GM10266 (cell line): ENCODE data around the gene MIA.
A peak's percentile ranks its signal among the peaks of the same experiment; 100 is the strongest.

ENCODE experiments used
- DNase-seq: peaks from one replicate; pipeline ENCODE4 v3.0.0; 2012; ENCODE audit errors: extremely low spot score
- TF ChIP-seq, protein P1 (sequence below): IDR thresholded peaks from 2 replicates; pipeline ENCODE4 v1.5.1; 2012; ENCODE audit warnings: mild to moderate bottlenecking, low read depth; ENCODE audit not compliant: control insufficient read depth, insufficient read depth; ENCODE audit errors: missing control alignments

MIA gene

DNA sequence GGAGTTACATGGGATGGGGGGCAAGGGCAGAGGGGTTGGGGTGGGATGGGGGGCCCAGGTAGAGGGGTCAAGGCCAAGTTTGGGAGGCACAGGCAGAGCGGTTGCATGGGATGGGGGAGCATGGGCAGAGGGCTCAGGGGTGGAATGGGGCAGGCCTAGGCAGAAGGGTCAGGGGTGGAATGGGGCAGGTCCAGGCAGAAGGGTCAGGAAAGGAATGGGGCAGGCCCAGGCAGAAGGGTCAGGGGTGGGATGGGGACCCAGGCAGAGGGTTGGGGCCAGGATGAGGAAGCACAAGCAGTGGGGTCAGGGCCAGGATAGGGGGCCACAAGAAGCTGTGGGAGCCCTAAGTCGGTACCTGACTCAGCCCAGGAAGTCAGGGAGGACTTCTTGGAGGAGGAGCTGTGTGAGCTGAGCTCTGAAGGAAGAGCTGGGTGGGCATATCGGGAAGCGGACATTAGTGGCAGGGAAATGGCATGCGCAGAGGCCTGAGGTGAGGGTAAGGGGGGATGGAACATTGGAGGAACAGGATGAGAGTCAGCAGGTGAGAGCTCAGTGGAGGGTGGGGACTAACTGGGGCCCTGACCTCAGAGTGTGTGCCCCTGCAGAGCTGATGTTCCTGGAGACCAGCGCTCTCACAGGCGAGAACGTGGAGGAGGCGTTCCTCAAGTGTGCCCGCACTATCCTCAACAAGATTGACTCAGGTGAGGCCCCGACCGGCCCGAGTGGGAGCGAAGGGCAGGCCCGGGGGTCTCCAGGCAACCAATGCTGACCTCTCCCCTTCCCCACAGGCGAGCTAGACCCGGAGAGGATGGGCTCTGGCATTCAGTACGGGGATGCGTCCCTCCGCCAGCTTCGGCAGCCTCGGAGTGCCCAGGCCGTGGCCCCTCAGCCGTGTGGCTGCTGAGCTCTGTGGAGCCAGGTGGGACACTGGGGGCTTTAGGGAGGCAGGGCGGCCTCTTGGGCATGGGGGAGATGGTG, 11.0 kb downstream of the MIA start:
- DNase-seq: no peak

DNA sequence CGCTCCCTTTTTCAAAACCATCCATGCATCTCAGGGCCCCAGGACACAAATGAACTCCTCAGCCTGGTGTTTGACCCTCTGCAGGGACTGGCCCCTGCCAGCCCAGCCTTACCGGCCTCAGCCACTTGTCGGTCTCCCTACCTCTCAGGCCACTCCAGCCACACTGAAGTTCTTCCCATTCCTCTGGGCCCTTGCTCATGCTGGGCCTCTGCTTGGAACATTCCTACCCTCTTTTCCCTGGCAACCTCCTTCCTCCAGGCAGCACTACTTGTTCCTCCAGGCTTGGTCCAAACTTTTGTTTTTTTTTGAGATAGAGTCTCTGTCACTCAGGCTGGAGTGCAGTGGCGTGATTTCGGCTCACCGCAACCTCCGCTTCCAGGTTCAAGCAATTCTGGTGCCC, 16.0 kb downstream of the MIA start:
- DNase-seq: no peak
- TF ChIP-seq, protein P1, sequence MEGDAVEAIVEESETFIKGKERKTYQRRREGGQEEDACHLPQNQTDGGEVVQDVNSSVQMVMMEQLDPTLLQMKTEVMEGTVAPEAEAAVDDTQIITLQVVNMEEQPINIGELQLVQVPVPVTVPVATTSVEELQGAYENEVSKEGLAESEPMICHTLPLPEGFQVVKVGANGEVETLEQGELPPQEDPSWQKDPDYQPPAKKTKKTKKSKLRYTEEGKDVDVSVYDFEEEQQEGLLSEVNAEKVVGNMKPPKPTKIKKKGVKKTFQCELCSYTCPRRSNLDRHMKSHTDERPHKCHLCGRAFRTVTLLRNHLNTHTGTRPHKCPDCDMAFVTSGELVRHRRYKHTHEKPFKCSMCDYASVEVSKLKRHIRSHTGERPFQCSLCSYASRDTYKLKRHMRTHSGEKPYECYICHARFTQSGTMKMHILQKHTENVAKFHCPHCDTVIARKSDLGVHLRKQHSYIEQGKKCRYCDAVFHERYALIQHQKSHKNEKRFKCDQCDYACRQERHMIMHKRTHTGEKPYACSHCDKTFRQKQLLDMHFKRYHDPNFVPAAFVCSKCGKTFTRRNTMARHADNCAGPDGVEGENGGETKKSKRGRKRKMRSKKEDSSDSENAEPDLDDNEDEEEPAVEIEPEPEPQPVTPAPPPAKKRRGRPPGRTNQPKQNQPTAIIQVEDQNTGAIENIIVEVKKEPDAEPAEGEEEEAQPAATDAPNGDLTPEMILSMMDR: no peak

More for the DNA sequence above, 11.0 kb downstream of the MIA start:
- TF ChIP-seq, protein P1: no peak

GRCh38 chr19:40791996-40792395, 16.7 kb downstream of the MIA start:
- TF ChIP-seq, protein P1: no peak
- no peak for DNase-seq

DNA sequence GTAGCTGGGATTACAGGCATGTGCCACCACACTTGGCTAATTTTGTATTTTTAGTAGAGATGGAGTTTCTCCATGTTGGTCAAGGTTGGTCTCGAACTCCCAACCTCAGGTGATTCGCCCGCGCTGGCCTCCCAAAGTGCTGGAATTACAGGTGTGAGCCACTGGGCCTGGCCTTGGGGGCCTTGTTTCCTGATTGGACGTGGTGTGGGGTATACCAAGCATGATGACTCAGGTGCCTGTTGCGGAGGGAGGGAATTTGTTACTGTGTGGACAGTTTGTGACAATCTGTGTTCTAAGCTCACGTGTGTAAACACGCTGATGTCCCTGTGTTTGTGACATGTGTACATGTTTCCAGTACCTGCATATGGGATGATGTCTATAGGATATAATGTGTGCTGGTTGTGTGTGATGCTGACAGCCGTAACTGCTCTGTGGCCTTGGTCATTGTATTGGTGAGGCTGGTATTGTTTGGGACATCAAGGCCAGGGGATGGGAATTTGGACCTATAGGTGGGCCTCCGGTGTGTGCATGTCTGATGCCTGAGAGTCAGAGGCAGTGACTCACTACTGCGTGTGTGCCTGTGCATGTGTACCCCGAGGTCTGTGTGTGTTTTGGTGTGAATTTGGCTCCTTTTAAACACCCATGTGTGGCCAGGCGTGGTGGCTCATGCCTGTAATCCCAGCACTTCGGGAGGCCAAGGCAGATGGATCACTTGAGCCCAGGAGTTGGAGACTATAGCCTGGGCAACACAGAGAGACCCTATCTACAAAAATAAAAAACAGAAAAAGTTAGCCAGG, 22.0 kb downstream of the MIA start:
- no peak for DNase-seq
- TF ChIP-seq, protein P1: no peak

DNA sequence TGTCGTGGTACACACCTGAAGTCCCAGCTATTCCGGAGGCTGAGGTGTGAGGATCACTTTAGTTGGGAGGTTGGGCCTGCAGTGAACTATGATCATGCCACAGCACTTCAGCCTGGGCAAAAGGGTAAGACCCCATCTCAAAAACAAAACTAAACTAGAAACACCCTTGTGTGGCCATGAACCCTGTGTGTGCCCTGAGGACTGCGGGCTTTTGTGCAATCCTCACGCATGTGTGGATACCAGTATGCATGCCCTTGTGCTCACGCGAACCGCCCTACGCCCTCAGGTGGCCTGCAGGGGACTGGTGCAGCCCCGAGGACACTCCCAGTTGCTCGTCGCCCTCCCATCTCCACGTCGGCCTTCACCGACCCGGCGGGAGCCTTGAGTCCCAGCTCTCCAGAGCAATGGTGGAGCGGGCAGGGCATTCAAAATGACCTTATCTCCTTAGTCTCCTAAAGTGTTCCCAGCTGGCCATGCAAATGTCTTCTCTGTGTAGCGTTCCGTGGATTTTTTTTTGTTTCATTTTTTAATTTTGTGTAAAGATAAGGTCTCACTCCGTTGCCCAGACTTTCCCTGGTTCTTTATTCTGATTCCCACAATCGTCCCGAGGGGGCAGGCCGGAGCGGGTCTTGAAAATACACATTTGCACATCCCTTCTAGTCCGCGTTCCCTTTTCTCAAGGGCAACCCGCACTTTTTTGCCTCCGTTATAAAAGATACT, 22.8 kb downstream of the MIA start:
- TF ChIP-seq, protein P1: peak; percentile 52
- DNase-seq: peak; percentile 76

GRCh38 chr19:40798683-40799557, 23.6 kb downstream of the MIA start, which contains the start of gene EGLN2:
EGLN2 (plus strand) TSS chr19:40799191; CDS start chr19:40800573, 1,382 bp downstream.
- TF ChIP-seq, protein P1: no peak
- peak; percentile 99 for DNase-seq
